Erythroblast (primary cell): Measurements from ENCODE around the gene ST6GAL1.

Experiments
- GATA1 ChIP-seq: IDR thresholded peaks from 2 replicates; pipeline ENCODE4 v1.6.1; 2011; ENCODE audit warnings: low read depth, mild to moderate bottlenecking, control low read depth, low read length, moderate library complexity
- POLR2A ChIP-seq: IDR thresholded peaks from 2 replicates; pipeline ENCODE4 v1.6.1; 2011; ENCODE audit warnings: mild to moderate bottlenecking, low read length

DNA sequence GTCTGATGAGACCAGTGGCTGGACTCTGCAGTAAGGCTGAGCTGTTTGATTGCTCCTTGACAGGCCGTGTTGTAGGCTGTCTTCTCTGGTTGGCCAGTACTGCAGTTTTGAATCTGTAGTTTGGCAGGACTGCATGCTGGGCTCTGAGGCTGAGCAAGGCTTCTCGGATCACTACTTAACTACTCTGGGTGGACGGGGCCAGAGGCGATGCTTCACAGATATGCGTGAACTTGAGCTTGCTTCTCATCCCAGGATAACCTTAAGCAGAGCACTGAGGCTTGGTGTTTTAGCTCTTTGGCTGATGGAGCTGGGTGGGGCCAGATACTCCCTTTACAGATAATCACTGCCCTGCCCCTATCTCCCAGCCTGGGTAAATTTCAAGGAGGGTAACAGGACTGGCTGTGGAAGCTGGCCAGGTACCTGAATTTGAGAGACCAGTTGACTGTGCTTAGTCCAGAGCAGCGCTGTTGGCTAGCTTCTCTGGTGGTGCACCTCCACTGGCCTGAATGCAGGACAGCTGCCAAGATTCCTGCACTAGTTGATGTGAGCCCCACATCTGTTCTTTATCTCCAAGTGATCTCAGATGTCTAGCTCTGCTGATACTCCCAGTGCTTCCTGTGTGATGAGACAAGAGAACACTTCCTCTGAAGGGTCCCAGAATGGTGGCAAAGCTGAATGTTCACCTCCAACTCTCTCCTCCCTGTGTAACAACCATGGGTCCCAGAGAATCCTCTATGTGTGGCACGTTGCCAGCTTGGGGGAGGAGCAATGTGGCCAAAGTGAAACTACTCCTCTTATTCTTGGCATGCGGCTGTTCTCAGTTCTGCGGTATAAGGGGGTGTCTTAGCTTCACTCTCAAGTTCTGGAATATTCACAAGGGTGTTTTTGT lies 171.1 kb downstream of the ST6GAL1 start:
- no peak for TF ChIP-seq POLR2A
- TF ChIP-seq GATA1 = no peak
